Lower leg skin (tissue), 3 donors: Measurements from ENCODE around the gene PRSS12.

ENCODE experiments used
- CTCF ChIP-seq, 3 donors: fragments of 450-650 bp; IDR thresholded peaks; one replicate each; pipeline ENCODE4 v1.5.1; 2016; ENCODE audit warnings: antibody characterized with exemption in 3 of 3, mild to moderate bottlenecking in 3 of 3, moderate library complexity in 2 of 3
- POLR2A ChIP-seq, 2 donors: fragments of 450-650 bp; IDR thresholded peaks; one replicate each; pipeline ENCODE4 v1.6.1; 2016 to 2017; ENCODE audit warnings: antibody characterized with exemption in 2 of 2, mild to moderate bottlenecking in 1 of 2, moderate library complexity in 1 of 2

- TF ChIP-seq CTCF (IDR thresholded peaks at IDR 0.05) (no peak), POLR2A (IDR thresholded peaks at IDR 0.05) (no peak)
These were observed 9.3 kb downstream of the PRSS12 start for GRCh38 chr4:118343501-118343900.
